ENCODE data around the gene ZNF346.
"Not testable (repeated sequence)": the region's sequence is repeated elsewhere in the genome, so short reads cannot be mapped to it uniquely, and the experiment has no call there.

The ZNF346 gene

GRCh38 chr5:177022386-177023302, at the start of gene ZNF346:
Gene ZNF346 (plus strand): TSS chr5:177022696. CDS start chr5:177022739, 43 bp downstream.
- peak; percentile 95 for ATAC-seq

GRCh38 chr5:176979669-176980068, 42.8 kb upstream of the ZNF346 start:
- ATAC-seq: peak; percentile 41 to 56

- ATAC-seq: no peak
Observed at GRCh38 chr5:176980818-176981217, 41.7 kb upstream of the ZNF346 start.

GRCh38 chr5:176983112-176983511, 39.4 kb upstream of the ZNF346 start:
- ATAC-seq: not testable (repeated sequence)

GRCh38 chr5:176983593-176983992, 38.9 kb upstream of the ZNF346 start:
- ATAC-seq: not testable (repeated sequence)

GRCh38 chr5:176984176-176984575, 38.3 kb upstream of the ZNF346 start:
- not testable (repeated sequence) for ATAC-seq

GRCh38 chr5:176985516-176985915, 37.0 kb upstream of the ZNF346 start:
- ATAC-seq: no peak

GRCh38 chr5:176986280-176986679, 36.2 kb upstream of the ZNF346 start:
- ATAC-seq: no peak

GRCh38 chr5:176987583-176987982, 34.9 kb upstream of the ZNF346 start:
- no peak for ATAC-seq

- not testable (repeated sequence) for ATAC-seq
Observed at GRCh38 chr5:176993081-176993480, 29.4 kb upstream of the ZNF346 start.

- ATAC-seq: no peak
Observed at GRCh38 chr5:176994460-176995121, 27.9 kb upstream of the ZNF346 start.

- ATAC-seq: no peak
Observed at GRCh38 chr5:176995122-176995490, 27.4 kb upstream of the ZNF346 start.

- ATAC-seq: peak; percentile 60 to 78
Observed at GRCh38 chr5:176995896-176996767, 26.4 kb upstream of the ZNF346 start.

- no peak for ATAC-seq
Observed at GRCh38 chr5:176996780-176997179, 25.7 kb upstream of the ZNF346 start.

GRCh38 chr5:176998828-176999227, 23.7 kb upstream of the ZNF346 start:
- no peak for ATAC-seq

- not testable (repeated sequence) for ATAC-seq
Observed at GRCh38 chr5:176999526-176999925, 23.0 kb upstream of the ZNF346 start.

GRCh38 chr5:177003649-177004048, 18.8 kb upstream of the ZNF346 start:
- no peak for ATAC-seq

- no peak for ATAC-seq
Observed at GRCh38 chr5:177004961-177005360, 17.5 kb upstream of the ZNF346 start.

GRCh38 chr5:177005619-177006264, 16.8 kb upstream of the ZNF346 start:
- peak; percentile 63 to 67 for ATAC-seq

GRCh38 chr5:177006265-177006972, 16.1 kb upstream of the ZNF346 start, which contains the start of gene UIMC1:
Gene UIMC1 (minus strand): TSS chr5:177006779. CDS start chr5:176982615, 24,164 bp downstream.
- peak; percentile 87 to 88 for ATAC-seq

- no peak for ATAC-seq
Observed at GRCh38 chr5:177008716-177009115, 13.8 kb upstream of the ZNF346 start.

- ATAC-seq: no peak
Observed at GRCh38 chr5:177010153-177010552, 12.3 kb upstream of the ZNF346 start.
